Activated CD4-positive, alpha-beta T cell treated with anti-CD3 and anti-CD28 coated beads for 4 hours (primary cell): ENCODE results near the gene DKK1.

ENCODE experiments used
- DNase-seq, 2 donors: peaks; one replicate each; pipeline ENCODE4 v3.0.0-alpha.2; 2020

Gene DKK1

GRCh38 chr10:52313933-52314821 lies at the start of gene DKK1:
Gene DKK1 (plus strand): TSS chr10:52314281. CDS start chr10:52314435, 154 bp downstream.
- no peak for DNase-seq

GRCh38 chr10:52265131-52265926 lies 48.8 kb upstream of the DKK1 start:
- no peak for DNase-seq

GRCh38 chr10:52266858-52267257 lies 47.2 kb upstream of the DKK1 start:
- DNase-seq, result no peak

- no peak for DNase-seq
Measured at GRCh38 chr10:52268790-52269189, 45.3 kb upstream of the DKK1 start.

- no peak for DNase-seq
Measured at GRCh38 chr10:52269233-52269632, 44.8 kb upstream of the DKK1 start.

- no peak for DNase-seq
Measured at GRCh38 chr10:52276163-52276562, 37.9 kb upstream of the DKK1 start.

GRCh38 chr10:52276986-52277385 lies 37.1 kb upstream of the DKK1 start:
- DNase-seq, result no peak

- DNase-seq, result no peak
Measured at GRCh38 chr10:52279546-52279945, 34.5 kb upstream of the DKK1 start.

- no peak for DNase-seq
Measured at GRCh38 chr10:52280051-52280450, 34.0 kb upstream of the DKK1 start.

- DNase-seq, result no peak
Measured at GRCh38 chr10:52283174-52283573, 30.9 kb upstream of the DKK1 start.

GRCh38 chr10:52284416-52285013 lies 29.6 kb upstream of the DKK1 start:
- no peak for DNase-seq

- no peak for DNase-seq
Measured at GRCh38 chr10:52287866-52288265, 26.2 kb upstream of the DKK1 start.

GRCh38 chr10:52297747-52298146 lies 16.3 kb upstream of the DKK1 start:
- no peak for DNase-seq

- no peak for DNase-seq
Measured at GRCh38 chr10:52300599-52301277, 13.3 kb upstream of the DKK1 start.

- no peak for DNase-seq
Measured at GRCh38 chr10:52308251-52309031, 5.6 kb upstream of the DKK1 start.

GRCh38 chr10:52312942-52313255 lies 1.2 kb upstream of the DKK1 start:
- no peak for DNase-seq

- no peak for DNase-seq
Measured at GRCh38 chr10:52313256-52313932, 687 bp upstream of the DKK1 start.

- no peak for DNase-seq
Measured at GRCh38 chr10:52314822-52315552, 906 bp downstream of the DKK1 start.

- DNase-seq, result no peak
Measured at GRCh38 chr10:52316001-52316400, 1.9 kb downstream of the DKK1 start.

GRCh38 chr10:52316500-52316899 lies 2.4 kb downstream of the DKK1 start:
- DNase-seq, result no peak

- no peak for DNase-seq
Measured at GRCh38 chr10:52318136-52318701, 4.1 kb downstream of the DKK1 start.
